Sigmoid colon (tissue), 4 donors: ENCODE measurements around the gene SLIT3.

Experiments
- POLR2A ChIP-seq, 2 donors: fragments of 450-650 bp; IDR thresholded peaks; one replicate each; pipeline ENCODE4 v1.6.1; 2016; ENCODE audit warnings: antibody characterized with exemption in 2 of 2, mild to moderate bottlenecking in 2 of 2, moderate library complexity in 2 of 2
- POLR2AphosphoS5 ChIP-seq, 4 donors: sonication (generic); formaldehyde crosslinking; IDR thresholded peaks; one replicate each; pipeline ENCODE4 v1.6.1; 2017; ENCODE audit warnings: antibody characterized with exemption in 4 of 4
- TF ChIP-seq, protein P1 (sequence below), 4 experiments: fragments of 450-650 bp in 3 of 4; fragments of 200-600 bp in 1 of 4; IDR thresholded peaks; one replicate each; pipeline ENCODE4 v1.5.1; 2016 to 2019; ENCODE audit warnings: antibody characterized with exemption in 4 of 4, mild to moderate bottlenecking in 3 of 4, moderate library complexity in 2 of 4

DNA sequence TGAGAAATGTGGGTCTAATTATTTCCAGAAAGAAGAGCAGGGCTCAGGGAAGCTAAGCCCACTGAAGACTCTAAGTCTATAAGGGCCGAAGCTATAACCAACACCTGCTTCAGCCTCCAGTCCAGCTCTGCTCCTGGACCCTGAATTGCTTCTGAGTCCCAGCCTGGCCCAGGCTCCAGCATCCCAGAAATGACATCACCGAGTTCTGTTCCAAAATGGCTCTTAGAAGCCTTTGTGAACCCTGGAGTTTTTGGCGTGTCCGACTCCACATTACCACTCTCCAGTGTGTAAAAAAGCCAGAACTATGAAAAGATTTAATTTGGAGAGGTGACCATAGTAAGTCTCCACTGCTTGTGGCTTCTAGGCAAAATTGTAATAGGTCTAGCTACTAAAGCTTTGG, 289.9 kb downstream of the SLIT3 start:
- TF ChIP-seq, protein P1, sequence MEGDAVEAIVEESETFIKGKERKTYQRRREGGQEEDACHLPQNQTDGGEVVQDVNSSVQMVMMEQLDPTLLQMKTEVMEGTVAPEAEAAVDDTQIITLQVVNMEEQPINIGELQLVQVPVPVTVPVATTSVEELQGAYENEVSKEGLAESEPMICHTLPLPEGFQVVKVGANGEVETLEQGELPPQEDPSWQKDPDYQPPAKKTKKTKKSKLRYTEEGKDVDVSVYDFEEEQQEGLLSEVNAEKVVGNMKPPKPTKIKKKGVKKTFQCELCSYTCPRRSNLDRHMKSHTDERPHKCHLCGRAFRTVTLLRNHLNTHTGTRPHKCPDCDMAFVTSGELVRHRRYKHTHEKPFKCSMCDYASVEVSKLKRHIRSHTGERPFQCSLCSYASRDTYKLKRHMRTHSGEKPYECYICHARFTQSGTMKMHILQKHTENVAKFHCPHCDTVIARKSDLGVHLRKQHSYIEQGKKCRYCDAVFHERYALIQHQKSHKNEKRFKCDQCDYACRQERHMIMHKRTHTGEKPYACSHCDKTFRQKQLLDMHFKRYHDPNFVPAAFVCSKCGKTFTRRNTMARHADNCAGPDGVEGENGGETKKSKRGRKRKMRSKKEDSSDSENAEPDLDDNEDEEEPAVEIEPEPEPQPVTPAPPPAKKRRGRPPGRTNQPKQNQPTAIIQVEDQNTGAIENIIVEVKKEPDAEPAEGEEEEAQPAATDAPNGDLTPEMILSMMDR (IDR thresholded peaks at IDR 0.05), result no peak
- TF ChIP-seq POLR2AphosphoS5 (IDR thresholded peaks at IDR 0.05) (no peak), POLR2A (IDR thresholded peaks at IDR 0.05) (no peak)
